ENCODE data around the gene PSMD9.
"Not testable (repeated sequence)": the region's sequence is repeated elsewhere in the genome, so short reads cannot be mapped to it uniquely, and the experiment has no call there.

Gene PSMD9

DNA sequence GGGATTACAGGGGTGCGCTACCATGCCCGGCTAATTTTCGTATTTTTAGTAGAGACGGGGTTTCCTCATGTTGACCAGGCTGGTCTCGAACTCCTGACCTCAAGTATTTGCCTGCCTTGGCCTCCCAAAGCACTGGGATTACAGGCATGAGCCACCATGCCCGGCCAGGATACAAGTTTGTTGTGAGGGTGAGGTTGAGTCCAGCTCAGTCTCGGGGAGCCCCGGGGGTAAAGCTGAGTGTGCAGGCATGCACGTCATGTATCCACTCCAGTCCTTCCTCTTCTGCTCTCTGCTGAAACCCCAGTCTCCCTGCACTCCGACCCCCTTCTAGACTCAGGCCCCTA lies 30.3 kb upstream of the PSMD9 start:
- peak overlapping the region; percentile 88 for H3K27ac ChIP-seq (ENCODE audit: low read depth, low read length)
- peaks cover 18% of the 10 kb centered on the region for H3K4me1 ChIP-seq (ENCODE audit: control insufficient read depth, insufficient read depth, low read length)
- H3K27me3 ChIP-seq (ENCODE audit: control insufficient read depth, insufficient read depth, low read length), result no peaks in the 10 kb centered on the region
- no peaks in the 10 kb centered on the region for H3K36me3 ChIP-seq (ENCODE audit: control insufficient read depth, insufficient read depth, low read length)
- no peaks in the 10 kb centered on the region for H3K9me3 ChIP-seq (ENCODE audit: control insufficient read depth, insufficient read depth, low read length)
- H3K4me3 ChIP-seq (ENCODE audit: low read depth, low read length), result no peak overlapping the region
- no peak overlapping the region for H3K9ac ChIP-seq (ENCODE audit: low read depth, low read length)

DNA sequence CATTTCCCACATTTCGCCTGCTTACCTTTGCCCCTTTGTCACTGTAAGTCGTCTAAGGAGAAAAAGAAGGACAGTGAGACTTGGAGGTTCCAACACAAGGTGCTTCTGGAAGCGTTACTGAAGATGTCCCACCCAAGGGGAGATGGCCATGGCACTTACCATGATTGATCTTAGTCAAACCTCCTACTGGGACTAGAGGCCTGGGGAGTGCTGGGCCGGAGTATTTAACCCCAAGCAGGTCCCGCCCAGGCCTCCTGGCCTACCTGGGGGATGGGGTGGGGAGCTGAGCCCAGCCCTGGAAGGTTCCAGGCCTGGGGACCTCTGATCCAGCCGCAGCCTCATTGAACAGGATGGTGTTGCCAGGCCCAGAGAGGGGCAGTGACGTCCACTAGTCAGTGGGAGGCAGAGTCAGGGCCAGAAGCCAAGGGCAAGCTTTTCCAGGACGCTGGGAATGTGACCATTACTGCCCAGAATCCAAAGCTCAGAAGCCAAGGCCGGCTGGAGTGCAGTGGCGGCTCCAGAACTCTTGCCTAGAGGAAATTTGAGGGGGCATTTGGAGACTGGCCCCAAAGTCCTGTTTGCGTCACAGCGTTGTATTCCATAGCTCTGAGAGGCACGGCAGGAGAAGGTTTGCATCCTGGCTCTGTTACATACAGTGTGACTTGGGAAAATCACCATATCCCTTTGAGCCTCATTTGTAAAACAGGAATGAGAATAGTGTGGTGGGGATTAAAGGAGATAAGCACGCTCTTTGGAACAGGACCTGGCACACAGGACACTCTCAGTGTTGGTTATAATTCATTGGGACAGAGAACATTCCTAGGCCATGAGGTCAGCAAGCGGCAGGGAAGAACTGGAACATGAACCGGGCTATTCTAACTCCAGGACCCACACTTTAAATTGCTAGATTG lies 29.7 kb upstream of the PSMD9 start, which contains the start of gene HPD:
Gene HPD, minus strand, starts transcription at position 198 of the 911 bp plus-strand sequence. Its CDS starts 36 bp downstream, at position 162.
- H3K27ac ChIP-seq (ENCODE audit: low read depth, low read length), result peak within 1 kb of the TSS; percentile 88
- H3K27me3 ChIP-seq (ENCODE audit: control insufficient read depth, insufficient read depth, low read length), result no peaks in the 10 kb centered on the region
- H3K9me3 ChIP-seq (ENCODE audit: control insufficient read depth, insufficient read depth, low read length), result no peaks in the 10 kb centered on the region
- H3K4me1 ChIP-seq (ENCODE audit: control insufficient read depth, insufficient read depth, low read length), result peaks cover 18% of the 10 kb centered on the region
- no peak within 1 kb of the TSS for H3K4me3 ChIP-seq (ENCODE audit: low read depth, low read length)
- no peak within 1 kb of the TSS; the same call in 1 of the 2 replicates for H3K9ac ChIP-seq (ENCODE audit: low read depth, low read length)
- H3K36me3 ChIP-seq (ENCODE audit: control insufficient read depth, insufficient read depth, low read length), result no peaks in the 10 kb centered on the region

DNA sequence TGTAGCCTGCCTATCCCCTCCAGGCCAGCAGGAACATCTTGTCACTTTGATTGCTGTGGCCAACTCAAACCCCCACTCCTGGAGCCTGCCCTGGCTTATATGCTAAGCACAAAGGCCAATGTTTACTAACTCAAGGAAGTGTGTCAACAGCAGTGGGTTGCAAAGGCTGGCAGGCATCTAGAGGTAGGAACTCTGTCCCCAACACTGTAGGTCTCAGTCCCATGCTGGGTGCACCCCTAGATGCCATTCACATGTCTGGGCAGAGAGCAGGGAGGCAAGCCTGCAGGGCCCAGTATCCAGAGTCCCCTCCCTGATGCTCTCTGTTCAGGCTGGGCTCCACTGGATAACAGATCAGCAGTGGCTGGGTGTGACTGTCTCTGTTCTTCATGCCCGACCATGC lies 28.3 kb upstream of the PSMD9 start:
- Histone ChIP-seq H3K27me3 (ENCODE audit: control insufficient read depth, insufficient read depth, low read length) (no peaks in the 10 kb centered on the region), H3K27ac (ENCODE audit: low read depth, low read length) (no peak overlapping the region), H3K9ac (ENCODE audit: low read depth, low read length) (no peak overlapping the region), H3K4me3 (ENCODE audit: low read depth, low read length) (no peak overlapping the region), H3K36me3 (ENCODE audit: control insufficient read depth, insufficient read depth, low read length) (no peaks in the 10 kb centered on the region), H3K4me1 (ENCODE audit: control insufficient read depth, insufficient read depth, low read length) (peaks cover 18% of the 10 kb centered on the region), H3K9me3 (ENCODE audit: control insufficient read depth, insufficient read depth, low read length) (no peaks in the 10 kb centered on the region)

DNA sequence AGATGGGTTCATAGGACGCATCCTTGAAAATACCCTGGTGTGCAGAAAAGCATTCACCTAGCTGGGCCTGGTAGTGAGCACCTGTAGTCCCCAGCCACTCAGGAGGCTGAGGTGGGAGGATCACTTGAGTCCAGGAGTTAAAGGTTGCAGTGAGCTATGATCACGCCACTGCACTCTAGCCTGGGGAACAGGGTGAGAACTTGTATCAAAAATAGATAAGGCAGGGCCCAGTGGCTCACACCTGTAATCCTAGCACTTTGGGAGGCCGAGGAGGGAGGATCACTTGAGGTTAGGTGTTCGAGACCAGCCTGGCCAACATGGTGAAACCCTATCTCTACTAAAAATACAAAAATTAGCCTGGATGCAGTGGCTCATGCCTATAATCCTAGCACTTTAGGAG lies 27.9 kb upstream of the PSMD9 start:
- not testable (repeated sequence) for H3K9me3 ChIP-seq (ENCODE audit: control insufficient read depth, insufficient read depth, low read length); H3K9ac ChIP-seq (ENCODE audit: low read depth, low read length); H3K4me3 ChIP-seq (ENCODE audit: low read depth, low read length); H3K36me3 ChIP-seq (ENCODE audit: control insufficient read depth, insufficient read depth, low read length); H3K27me3 ChIP-seq (ENCODE audit: control insufficient read depth, insufficient read depth, low read length); H3K27ac ChIP-seq (ENCODE audit: low read depth, low read length)
- H3K4me1 ChIP-seq (ENCODE audit: control insufficient read depth, insufficient read depth, low read length), result peaks cover 18% of the 10 kb centered on the region

DNA sequence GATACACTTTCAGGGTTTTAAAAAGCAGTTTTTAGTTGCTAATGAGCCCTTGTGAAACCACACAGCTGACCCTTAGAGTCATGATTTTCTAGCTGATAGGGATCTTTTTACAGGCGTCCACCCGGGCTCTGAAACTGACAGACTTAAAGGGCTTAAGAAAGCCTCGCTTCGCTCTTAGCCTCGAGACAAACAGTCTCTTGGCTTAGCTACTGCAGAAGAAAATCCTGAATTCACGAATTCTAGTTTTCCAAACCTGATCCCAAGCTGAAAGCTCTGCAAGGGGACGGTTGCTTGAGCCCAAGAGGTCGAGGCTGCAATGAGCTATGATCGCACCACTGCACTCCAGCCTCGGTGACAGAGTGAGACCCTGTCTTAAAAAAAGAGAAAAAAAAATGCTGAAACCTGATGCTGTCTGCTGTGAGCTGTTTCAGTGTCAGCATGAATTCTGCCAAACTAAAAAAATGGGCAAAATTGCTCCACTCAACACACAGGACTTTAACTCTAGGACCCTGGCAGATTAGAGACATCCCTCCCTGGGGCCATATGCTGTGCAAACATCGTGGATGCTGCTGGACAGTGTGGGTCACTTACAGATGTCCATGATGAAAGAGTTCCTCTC lies 26.8 kb upstream of the PSMD9 start:
- Histone ChIP-seq H3K9me3 (ENCODE audit: control insufficient read depth, insufficient read depth, low read length) (no peaks in the 10 kb centered on the region), H3K4me3 (ENCODE audit: low read depth, low read length) (no peak overlapping the region), H3K9ac (ENCODE audit: low read depth, low read length) (no peak overlapping the region), H3K27ac (ENCODE audit: low read depth, low read length) (no peak overlapping the region), H3K27me3 (ENCODE audit: control insufficient read depth, insufficient read depth, low read length) (no peaks in the 10 kb centered on the region), H3K4me1 (ENCODE audit: control insufficient read depth, insufficient read depth, low read length) (peaks cover 18% of the 10 kb centered on the region), H3K36me3 (ENCODE audit: control insufficient read depth, insufficient read depth, low read length) (no peaks in the 10 kb centered on the region)

DNA sequence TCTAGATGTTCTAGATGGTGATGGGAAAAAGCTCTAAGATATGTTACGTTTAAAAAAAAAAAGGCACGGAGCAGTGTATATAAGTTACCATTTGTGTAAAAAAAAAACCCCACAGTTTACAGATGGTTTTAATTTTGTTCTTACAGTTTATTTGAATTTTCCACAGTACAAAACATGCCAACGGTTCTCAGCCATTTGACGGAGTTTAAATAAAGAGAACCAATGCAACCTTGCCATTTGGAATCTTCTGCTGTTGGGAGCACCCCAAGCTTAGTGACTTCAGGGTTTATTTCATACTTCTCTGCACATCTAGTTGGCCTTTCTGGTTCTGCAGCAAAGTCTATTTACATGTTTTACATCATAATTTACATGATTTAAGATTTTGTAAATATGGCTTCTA lies 22.3 kb upstream of the PSMD9 start:
- Histone ChIP-seq H3K27me3 (ENCODE audit: control insufficient read depth, insufficient read depth, low read length) (no peaks in the 10 kb centered on the region), H3K27ac (ENCODE audit: low read depth, low read length) (no peak overlapping the region), H3K36me3 (ENCODE audit: control insufficient read depth, insufficient read depth, low read length) (no peaks in the 10 kb centered on the region), H3K4me3 (ENCODE audit: low read depth, low read length) (no peak overlapping the region), H3K4me1 (ENCODE audit: control insufficient read depth, insufficient read depth, low read length) (0 out of 2 replicates have a peak, but pooled peaks cover 4% of the 10 kb centered on the region), H3K9me3 (ENCODE audit: control insufficient read depth, insufficient read depth, low read length) (no peaks in the 10 kb centered on the region), H3K9ac (ENCODE audit: low read depth, low read length) (no peak overlapping the region)

DNA sequence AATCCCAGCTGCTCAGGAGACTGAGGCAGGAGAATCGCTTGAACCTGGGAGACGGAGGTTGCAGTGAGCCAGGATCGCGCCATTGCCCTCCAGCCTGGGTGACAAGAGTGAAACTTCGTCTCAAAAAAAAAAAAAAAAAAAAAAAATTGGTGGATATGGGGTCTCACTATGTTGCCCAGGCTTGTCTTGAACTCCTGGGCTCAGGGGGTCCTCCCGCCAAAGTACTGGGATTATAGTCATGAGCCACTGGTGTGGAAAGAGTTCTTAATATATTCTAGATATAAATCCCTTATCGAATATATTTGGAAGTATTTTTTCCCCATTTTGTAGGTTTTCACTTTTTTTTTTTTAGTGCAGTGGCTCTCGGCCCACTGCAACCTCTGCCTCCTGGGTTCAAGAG lies 19.4 kb upstream of the PSMD9 start:
- H3K27me3 ChIP-seq (ENCODE audit: control insufficient read depth, insufficient read depth, low read length); H3K27ac ChIP-seq (ENCODE audit: low read depth, low read length); H3K9ac ChIP-seq (ENCODE audit: low read depth, low read length): not testable (repeated sequence)

DNA sequence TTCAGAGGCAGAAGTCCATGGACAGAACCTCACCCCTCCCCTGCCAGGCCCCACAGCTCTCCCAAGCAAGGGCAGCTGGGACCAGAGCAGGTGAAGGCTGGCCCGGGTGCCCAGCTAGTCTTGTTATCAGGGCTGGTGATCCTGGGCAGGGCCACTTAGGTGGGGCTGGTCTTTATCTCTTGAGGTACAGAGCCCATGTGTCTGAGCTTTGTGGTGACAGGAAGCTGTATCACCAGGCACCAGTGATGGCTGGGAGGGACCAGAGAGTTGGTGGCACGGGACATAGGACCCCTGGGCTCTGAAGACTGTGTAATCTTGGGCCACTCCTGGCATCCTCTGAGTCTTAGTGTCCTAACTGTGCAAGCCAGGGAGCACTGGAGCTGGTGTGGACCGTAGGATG lies 17.1 kb upstream of the PSMD9 start:
- no peaks in the 10 kb centered on the region for H3K9me3 ChIP-seq (ENCODE audit: control insufficient read depth, insufficient read depth, low read length)
- no peaks in the 10 kb centered on the region for H3K27me3 ChIP-seq (ENCODE audit: control insufficient read depth, insufficient read depth, low read length)
- H3K9ac ChIP-seq (ENCODE audit: low read depth, low read length), result no peak overlapping the region
- H3K4me3 ChIP-seq (ENCODE audit: low read depth, low read length), result no peak overlapping the region
- H3K4me1 ChIP-seq (ENCODE audit: control insufficient read depth, insufficient read depth, low read length), result no peaks in the 10 kb centered on the region
- H3K36me3 ChIP-seq (ENCODE audit: control insufficient read depth, insufficient read depth, low read length), result no peaks in the 10 kb centered on the region
- H3K27ac ChIP-seq (ENCODE audit: low read depth, low read length), result no peak overlapping the region

More for the DNA sequence above, 19.4 kb upstream of the PSMD9 start:
- H3K36me3 ChIP-seq (ENCODE audit: control insufficient read depth, insufficient read depth, low read length); H3K4me1 ChIP-seq (ENCODE audit: control insufficient read depth, insufficient read depth, low read length); H3K4me3 ChIP-seq (ENCODE audit: low read depth, low read length); H3K9me3 ChIP-seq (ENCODE audit: control insufficient read depth, insufficient read depth, low read length): not testable (repeated sequence)

DNA sequence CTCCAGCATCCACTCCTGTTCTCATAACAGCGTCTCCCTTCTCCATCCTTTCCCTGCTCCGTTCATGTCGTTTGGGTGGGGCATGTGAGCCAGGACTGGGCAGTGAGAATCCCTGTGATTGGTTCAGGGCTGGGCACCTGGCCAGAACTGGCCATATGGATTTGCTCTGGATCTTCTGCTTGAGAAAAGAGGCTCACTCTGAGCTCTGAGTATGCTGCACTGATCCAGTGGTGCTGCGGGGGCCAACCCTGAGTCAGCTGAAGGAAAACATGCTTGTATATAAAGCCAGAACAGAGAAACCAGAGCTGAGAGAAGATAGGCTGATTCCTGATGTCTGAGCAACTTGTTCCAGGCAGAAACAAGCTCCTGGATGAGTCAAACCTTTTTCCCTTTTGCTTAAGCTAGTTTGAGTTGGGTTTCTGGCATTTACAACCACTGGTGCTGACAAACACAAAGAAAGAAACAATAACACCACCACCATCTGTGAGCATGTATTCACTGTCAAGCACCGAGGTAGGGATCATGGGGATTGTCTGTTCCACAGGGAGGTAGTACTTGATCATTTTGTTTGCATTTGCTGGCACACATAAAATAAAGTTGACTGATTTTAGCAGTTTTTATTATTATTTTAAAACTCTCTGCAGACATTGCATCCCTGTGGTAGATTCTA lies 15.9 kb upstream of the PSMD9 start:
- no peaks in the 10 kb centered on the region for H3K4me1 ChIP-seq (ENCODE audit: control insufficient read depth, insufficient read depth, low read length)
- H3K36me3 ChIP-seq (ENCODE audit: control insufficient read depth, insufficient read depth, low read length), result no peaks in the 10 kb centered on the region
- no peaks in the 10 kb centered on the region for H3K27me3 ChIP-seq (ENCODE audit: control insufficient read depth, insufficient read depth, low read length)
- no peaks in the 10 kb centered on the region for H3K9me3 ChIP-seq (ENCODE audit: control insufficient read depth, insufficient read depth, low read length)
- H3K9ac ChIP-seq (ENCODE audit: low read depth, low read length), result no peak overlapping the region
- no peak overlapping the region for H3K4me3 ChIP-seq (ENCODE audit: low read depth, low read length)
- no peak overlapping the region for H3K27ac ChIP-seq (ENCODE audit: low read depth, low read length)

DNA sequence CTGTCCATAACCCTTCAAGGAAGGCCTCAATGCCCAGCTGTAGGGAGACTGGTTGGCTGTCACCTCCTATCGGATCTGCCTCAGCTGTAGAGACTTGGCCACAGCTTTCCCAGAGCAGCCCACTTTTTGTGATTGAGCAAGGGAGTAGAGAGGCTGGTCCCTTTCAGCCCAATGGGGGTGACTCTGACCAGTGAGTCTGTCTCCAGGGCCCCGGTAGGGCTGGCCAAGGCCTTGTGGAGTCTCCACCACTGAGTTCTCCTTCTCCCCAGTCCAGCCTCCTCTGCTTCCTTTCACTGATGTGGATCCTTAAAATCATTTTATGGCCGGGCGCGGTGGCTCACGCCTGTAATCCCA lies 15.4 kb upstream of the PSMD9 start:
- no peak overlapping the region for H3K9ac ChIP-seq (ENCODE audit: low read depth, low read length)

DNA sequence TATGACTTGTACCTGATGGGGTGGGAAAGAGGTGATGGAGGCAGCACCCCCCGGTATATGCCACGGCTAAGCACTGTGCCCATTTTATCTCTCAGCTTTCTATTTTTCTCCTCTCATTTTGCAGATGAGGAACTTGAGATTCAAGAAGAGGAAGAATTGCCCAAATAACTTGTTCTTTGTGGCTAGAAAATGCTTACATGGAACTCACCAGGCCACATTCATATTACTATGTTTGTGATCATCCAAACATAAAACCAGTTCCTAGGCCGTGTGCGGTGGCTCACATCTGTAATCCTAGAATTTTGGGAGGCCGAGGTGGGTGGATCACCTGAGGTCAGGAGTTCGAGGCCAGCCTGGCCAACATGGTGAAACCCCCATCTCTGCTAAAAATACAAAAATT lies 14.5 kb upstream of the PSMD9 start:
- Histone ChIP-seq H3K4me3 (ENCODE audit: low read depth, low read length) (no peak overlapping the region), H3K9me3 (ENCODE audit: control insufficient read depth, insufficient read depth, low read length) (no peaks in the 10 kb centered on the region), H3K27me3 (ENCODE audit: control insufficient read depth, insufficient read depth, low read length) (no peaks in the 10 kb centered on the region), H3K9ac (ENCODE audit: low read depth, low read length) (no peak overlapping the region), H3K27ac (ENCODE audit: low read depth, low read length) (no peak overlapping the region), H3K4me1 (ENCODE audit: control insufficient read depth, insufficient read depth, low read length) (no peaks in the 10 kb centered on the region), H3K36me3 (ENCODE audit: control insufficient read depth, insufficient read depth, low read length) (no peaks in the 10 kb centered on the region)

More for the DNA sequence above, 15.4 kb upstream of the PSMD9 start:
- H3K4me1 ChIP-seq (ENCODE audit: control insufficient read depth, insufficient read depth, low read length), result no peaks in the 10 kb centered on the region
- no peaks in the 10 kb centered on the region for H3K9me3 ChIP-seq (ENCODE audit: control insufficient read depth, insufficient read depth, low read length)
- H3K36me3 ChIP-seq (ENCODE audit: control insufficient read depth, insufficient read depth, low read length), result no peaks in the 10 kb centered on the region
- no peak overlapping the region for H3K4me3 ChIP-seq (ENCODE audit: low read depth, low read length)
- H3K27ac ChIP-seq (ENCODE audit: low read depth, low read length), result no peak overlapping the region
- no peaks in the 10 kb centered on the region for H3K27me3 ChIP-seq (ENCODE audit: control insufficient read depth, insufficient read depth, low read length)
